Lung (tissue), 16 donors: ENCODE measurements around the gene YTHDF1. TPM values are rescaled to one million over a fixed set of nuclear protein-coding genes. Genes with fewer than 3 reads are reported as not detected.

Experiments used
- ATAC-seq: fragments of 200-7000 bp; cut with Tn5 transposase; one replicate; pipeline ENCODE4 v1.9.1; 2020; ENCODE audit warnings: moderate number of reproducible peaks; ENCODE audit not compliant: insufficient read depth, low FRiP score
- DNase-seq, 3 donors: peaks; one replicate each; pipeline ENCODE4 v3.0.0-alpha.2; 2013 to 2017
- H3K27ac ChIP-seq, 2 donors: one replicate each; pipeline ENCODE4 v1.5.1; 2013; ENCODE audit warnings: mild to moderate bottlenecking in 2 of 2, moderate library complexity in 2 of 2, control low read depth in 1 of 2, inconsistent platforms in 1 of 2, low read depth in 1 of 2, low read length in 1 of 2
- H3K27me3 ChIP-seq, 3 donors: one replicate each; pipeline ENCODE4 v1.5.1; 2013; ENCODE audit warnings: low read length in 2 of 3; ENCODE audit not compliant: control insufficient read depth in 3 of 3, insufficient read depth in 3 of 3
- H3K36me3 ChIP-seq, 4 donors: one replicate each; pipeline ENCODE4 v1.5.1; 2013; ENCODE audit warnings: low read length in 4 of 4, mild to moderate bottlenecking in 1 of 4, moderate library complexity in 1 of 4; ENCODE audit not compliant: control insufficient read depth in 4 of 4, insufficient read depth in 4 of 4
- H3K4me1 ChIP-seq, 5 donors: one replicate each; pipeline ENCODE4 v1.5.1; 2013; ENCODE audit warnings: low read length in 5 of 5, mild to moderate bottlenecking in 2 of 5, moderate library complexity in 1 of 5; ENCODE audit not compliant: control insufficient read depth in 5 of 5, insufficient read depth in 5 of 5
- H3K4me3 ChIP-seq: one replicate; pipeline ENCODE4 v1.5.1; 2013; ENCODE audit warnings: mild to moderate bottlenecking, control low read depth, moderate library complexity
- H3K9ac ChIP-seq, 2 donors: one replicate each; pipeline ENCODE4 v1.5.1; 2013; ENCODE audit warnings: low read length in 2 of 2, control low read depth in 1 of 2; ENCODE audit not compliant: insufficient read depth in 1 of 2
- H3K9me3 ChIP-seq, 4 donors: one replicate each; pipeline ENCODE4 v1.5.1; 2013; ENCODE audit warnings: low read length in 3 of 4, mild to moderate bottlenecking in 1 of 4, moderate library complexity in 1 of 4; ENCODE audit not compliant: control insufficient read depth in 4 of 4, insufficient read depth in 3 of 4
- WGBS, 2 donors: extraction: QIAGEN DNeasy Blood & Tissue Kit; methylation state at CpG; one replicate each; pipeline ENCODE4 v1.1.7; 2013; 5-methylcytosine and 5-hydroxymethylcytosine counted together
- long read RNA-seq, 5 donors: transcript quantifications; one replicate each; lab custom pipeline, GENCODE V29; 2026
- polyA plus RNA-seq, 2 donors: library from polyadenylated mRNA; stranded (reverse); fragments of 200-250 nt; gene quantifications; one replicate each; pipeline ENCODE4 v1.2.1, GENCODE V29; 2013
- total RNA-seq, 2 donors: library from RNA; depleted of rRNA in 1 of 2; stranded (reverse); fragments of >200 nt in 1 of 2; gene quantifications; one replicate each; pipeline ENCODE4 v1.2.1, GENCODE V29; 2014 to 2021
- TF ChIP-seq, protein P1 (sequence below): IDR thresholded peaks from 2 replicates; pipeline ENCODE4 v1.5.1; 2012; ENCODE audit warnings: mild to moderate bottlenecking; ENCODE audit errors: control extremely low read depth, extremely low read depth
- donor health status: control.
- donor health status: control.
- donor health status: Bipolar disorder and iron deficiency.
- donor health status: healthy.
- donor health status: DM: yes; HTN: yes; CAD: no.

The YTHDF1 gene
- total RNA-seq (10 to 100 TPM; 23.7 to 33.8 TPM), polyA plus RNA-seq (10 to 100 TPM; 21.9 to 24.4 TPM)
- long read RNA-seq, donor 1, transcript YTHDF1-202 (5 exons, 3,301 nt): major isoform, 13 of 29 reads
- long read RNA-seq, donor 1, partial matches to known transcripts: 15 of 29 reads
- long read RNA-seq, donor 1, other reads (novel, unspliced or antisense): 0 of 29 reads
- long read RNA-seq, donor 2, partial matches to known transcripts: 6 of 8 reads
- long read RNA-seq, donor 2, other reads (novel, unspliced or antisense): 0 of 8 reads
- long read RNA-seq, donor 3, partial matches to known transcripts: 14 of 17 reads
- long read RNA-seq, donor 3, other reads (novel, unspliced or antisense): 0 of 17 reads
- long read RNA-seq, donor 4, partial matches to known transcripts: 5 of 7 reads
- long read RNA-seq, donor 4, other reads (novel, unspliced or antisense): 0 of 7 reads
- long read RNA-seq, donor 5, partial matches to known transcripts: 17 of 20 reads
- long read RNA-seq, donor 5, other reads (novel, unspliced or antisense): 0 of 20 reads

DNA sequence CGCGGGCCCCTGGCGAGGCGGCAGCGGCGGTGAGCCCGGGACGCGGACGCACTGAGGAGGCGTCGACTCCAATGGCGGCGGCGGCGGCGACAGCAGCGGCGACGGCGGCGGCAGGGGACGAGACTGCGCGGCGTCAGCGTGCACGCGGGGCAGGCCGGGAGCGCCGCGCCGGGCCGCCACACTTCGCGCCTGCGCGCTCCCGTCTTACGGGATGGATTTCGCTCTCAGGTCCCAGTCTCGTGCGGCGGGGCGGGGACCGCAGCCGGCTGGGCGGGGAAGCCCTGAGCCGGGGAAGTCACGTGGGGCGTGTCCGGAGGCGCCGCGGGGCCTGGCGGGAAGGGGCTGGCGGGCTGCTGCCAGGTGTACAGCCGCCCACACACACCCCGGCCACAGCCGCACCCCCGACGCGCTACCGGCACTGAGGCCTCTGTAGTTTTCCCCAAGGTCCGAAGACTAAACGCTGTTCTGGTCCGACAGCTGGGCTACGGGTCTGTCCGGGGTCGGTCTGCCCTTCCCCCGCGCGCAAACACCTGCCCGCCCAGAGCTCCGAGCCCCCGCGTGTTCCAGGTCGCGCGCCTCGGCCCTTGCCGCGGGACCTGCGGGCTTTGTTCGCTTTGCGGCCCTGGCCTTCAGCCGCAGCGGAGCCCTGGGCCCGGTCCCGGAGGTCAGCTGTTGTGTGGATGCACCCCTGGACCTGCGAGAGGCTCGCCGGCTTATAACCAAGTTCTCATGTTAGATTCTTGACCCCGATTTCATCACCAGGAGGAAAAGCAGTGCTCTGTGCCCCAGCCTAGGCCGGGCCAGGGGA, at the start of gene YTHDF1:
YTHDF1 (minus strand) TSS at position 91 of the 808 bp plus-strand sequence. CDS start 239 bp downstream, outside the sequence.
- DNase-seq (peak; percentile 95 to 97 (median 96)), ATAC-seq (peak; percentile 96)
- H3K9ac ChIP-seq: peak within 1 kb of the TSS; percentile 26 to 67
- H3K27me3 ChIP-seq: peaks cover 0 to 5% (median 0%) of the 10 kb centered on the region in 3 donors
- peaks cover 7 to 29% (median 17%) of the 10 kb centered on the region in 4 donors for H3K36me3 ChIP-seq
- peaks cover 0 to 3% (median 0%) of the 10 kb centered on the region in 4 donors for H3K9me3 ChIP-seq
- WGBS, 2 donors: 1% methylated on average over 62 to 96 of the region's 96 CpGs
- TF ChIP-seq, protein P1, sequence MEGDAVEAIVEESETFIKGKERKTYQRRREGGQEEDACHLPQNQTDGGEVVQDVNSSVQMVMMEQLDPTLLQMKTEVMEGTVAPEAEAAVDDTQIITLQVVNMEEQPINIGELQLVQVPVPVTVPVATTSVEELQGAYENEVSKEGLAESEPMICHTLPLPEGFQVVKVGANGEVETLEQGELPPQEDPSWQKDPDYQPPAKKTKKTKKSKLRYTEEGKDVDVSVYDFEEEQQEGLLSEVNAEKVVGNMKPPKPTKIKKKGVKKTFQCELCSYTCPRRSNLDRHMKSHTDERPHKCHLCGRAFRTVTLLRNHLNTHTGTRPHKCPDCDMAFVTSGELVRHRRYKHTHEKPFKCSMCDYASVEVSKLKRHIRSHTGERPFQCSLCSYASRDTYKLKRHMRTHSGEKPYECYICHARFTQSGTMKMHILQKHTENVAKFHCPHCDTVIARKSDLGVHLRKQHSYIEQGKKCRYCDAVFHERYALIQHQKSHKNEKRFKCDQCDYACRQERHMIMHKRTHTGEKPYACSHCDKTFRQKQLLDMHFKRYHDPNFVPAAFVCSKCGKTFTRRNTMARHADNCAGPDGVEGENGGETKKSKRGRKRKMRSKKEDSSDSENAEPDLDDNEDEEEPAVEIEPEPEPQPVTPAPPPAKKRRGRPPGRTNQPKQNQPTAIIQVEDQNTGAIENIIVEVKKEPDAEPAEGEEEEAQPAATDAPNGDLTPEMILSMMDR: no peak
- peaks cover 5 to 18% (median 7%) of the 10 kb centered on the region in 5 donors for H3K4me1 ChIP-seq
- H3K4me3 ChIP-seq: peak within 1 kb of the TSS; percentile 93
- peak within 1 kb of the TSS; percentile 80 to 87 for H3K27ac ChIP-seq

GRCh38 chr20:63264519-63264918, 48.6 kb upstream of the YTHDF1 start:
- H3K36me3 ChIP-seq: no peaks in the 10 kb centered on the region
- no peak overlapping the region for H3K27ac ChIP-seq
- peaks cover 0 to 2% (median 0%) of the 10 kb centered on the region in 4 donors for H3K9me3 ChIP-seq
- DNase-seq (peak; percentile 45 to 53 (median 53)), ATAC-seq (no peak)
- WGBS, 2 donors: 42 to 62% methylated on average over 14 of the region's 14 CpGs
- H3K27me3 ChIP-seq: peaks cover 0 to 7% (median 2%) of the 10 kb centered on the region in 3 donors
- H3K9ac ChIP-seq: no peak overlapping the region
- TF ChIP-seq, protein P1: no peak
- H3K4me1 ChIP-seq: peaks cover 0 to 69% (median 26%) of the 10 kb centered on the region in 5 donors
- H3K4me3 ChIP-seq: no peak overlapping the region

DNA sequence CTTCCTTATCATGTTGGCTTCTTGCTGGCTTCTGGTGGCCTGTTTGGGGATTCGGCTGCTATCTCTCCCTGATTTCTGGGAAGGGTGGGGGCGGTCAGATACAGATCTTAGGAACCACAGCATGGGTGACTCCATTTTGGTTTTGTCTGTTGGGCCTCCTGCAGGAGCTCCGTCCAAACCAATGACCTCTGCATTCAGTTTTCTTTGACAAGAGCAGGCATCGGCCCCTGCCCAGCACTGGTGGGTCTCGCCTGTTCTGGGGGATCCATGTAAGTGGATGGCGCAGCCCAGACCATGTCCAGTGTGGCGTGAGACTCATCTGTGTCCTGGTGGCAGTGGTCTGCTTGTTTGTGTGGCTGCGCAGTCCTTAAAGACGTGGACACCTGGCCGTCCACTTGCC, 48.1 kb upstream of the YTHDF1 start:
- TF ChIP-seq, protein P1: no peak
- H3K4me3 ChIP-seq: no peak overlapping the region
- WGBS, 2 donors: 87 to 89% methylated on average over 10 of the region's 10 CpGs
- H3K4me1 ChIP-seq: peaks cover 0 to 70% (median 26%) of the 10 kb centered on the region in 5 donors
- no peaks in the 10 kb centered on the region for H3K36me3 ChIP-seq
- no peak overlapping the region for H3K9ac ChIP-seq
- H3K27ac ChIP-seq: no peak overlapping the region
- DNase-seq (no peak), ATAC-seq (no peak)
- H3K27me3 ChIP-seq: peaks cover 0 to 7% (median 2%) of the 10 kb centered on the region in 3 donors
- peaks cover 0 to 2% (median 0%) of the 10 kb centered on the region in 4 donors for H3K9me3 ChIP-seq
